ENCODE data around the gene KIAA1549. TPM values are rescaled to one million over a fixed set of nuclear protein-coding genes. Genes with fewer than 3 reads are reported as not detected.

The KIAA1549 gene
- total RNA-seq, 1 donor from 2014 or later: 5.7 TPM

- Histone ChIP-seq H3K27ac (no peak overlapping the region), H3K36me3 (no peaks in the 10 kb centered on the region), H3K4me3 (no peak overlapping the region), H3K9me3 (no peaks in the 10 kb centered on the region), H3K4me1 (no peaks in the 10 kb centered on the region), H3K27me3 (no peaks in the 10 kb centered on the region)
- intact Hi-C loops (cut with DNase I): no loop called here
- TF ChIP-seq CTCF (IDR thresholded peaks at IDR 0.05): no peak
- ATAC-seq: no peak
- DNase-seq: no peak
Observed at GRCh38 chr7:138848056-138848980, 132.9 kb downstream of the KIAA1549 start.

GRCh38 chr7:138845711-138846110, 135.5 kb downstream of the KIAA1549 start:
- Histone ChIP-seq H3K9me3 (no peaks in the 10 kb centered on the region), H3K4me1 (no peaks in the 10 kb centered on the region), H3K27me3 (no peaks in the 10 kb centered on the region), H3K36me3 (no peaks in the 10 kb centered on the region), H3K4me3 (no peak overlapping the region), H3K27ac (no peak overlapping the region)
- DNase-seq: no peak
- ATAC-seq: no peak
- intact Hi-C loops (cut with DNase I): no loop called here
- TF ChIP-seq CTCF (IDR thresholded peaks at IDR 0.05): no peak

DNA sequence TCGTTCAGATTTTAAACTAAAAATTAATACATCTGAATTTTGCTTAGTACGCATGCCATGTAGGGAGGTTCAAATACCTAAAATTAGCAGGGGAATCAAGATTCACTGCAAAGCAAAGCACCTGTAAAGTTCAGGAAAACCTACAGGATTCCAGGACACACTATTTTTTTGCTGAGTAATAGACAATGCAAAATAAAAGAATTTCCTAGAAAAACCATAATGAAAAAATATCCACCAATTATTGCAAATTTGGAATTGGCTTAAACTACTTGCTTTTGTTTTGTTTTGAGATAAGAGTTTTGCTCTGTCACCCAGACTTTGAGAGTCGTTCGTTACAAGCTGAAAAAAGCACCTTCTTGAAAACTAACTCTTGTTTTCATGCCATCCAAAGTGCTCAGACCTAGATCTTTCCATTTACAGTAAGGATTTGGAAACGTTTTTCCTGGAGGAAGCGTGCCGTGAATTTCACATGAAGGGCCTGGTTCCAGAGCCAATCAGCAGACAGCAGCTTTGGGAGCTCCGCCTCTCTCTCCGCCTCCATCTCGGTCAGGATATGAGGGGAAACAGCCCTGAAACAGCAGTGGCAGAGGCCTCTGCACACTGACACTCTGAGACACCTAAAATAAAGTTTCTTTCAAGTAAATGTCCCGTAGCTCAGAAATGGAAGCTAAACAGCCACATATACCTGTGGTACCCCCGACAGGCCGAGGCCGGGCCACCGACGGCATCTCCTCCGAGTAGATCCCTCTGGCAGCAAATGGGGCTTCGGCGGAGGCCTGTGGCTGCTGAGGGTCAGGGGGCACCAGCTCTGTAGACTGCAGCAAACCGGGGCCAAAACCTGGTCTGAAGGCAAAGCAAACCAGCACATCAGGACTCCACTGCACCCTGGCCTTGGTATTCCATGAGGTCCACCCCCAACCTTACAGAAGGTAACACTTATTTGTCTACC, 137.3 kb downstream of the KIAA1549 start:
- ATAC-seq (no peak), DNase-seq (no peak)
- Histone ChIP-seq H3K27me3 (no peaks in the 10 kb centered on the region), H3K36me3 (no peaks in the 10 kb centered on the region), H3K27ac (no peak overlapping the region), H3K4me3 (no peak overlapping the region), H3K4me1 (no peaks in the 10 kb centered on the region), H3K9me3 (no peaks in the 10 kb centered on the region)
- no peak for TF ChIP-seq CTCF (IDR thresholded peaks at IDR 0.05)
- intact Hi-C loops (cut with DNase I): no loop called here

DNA sequence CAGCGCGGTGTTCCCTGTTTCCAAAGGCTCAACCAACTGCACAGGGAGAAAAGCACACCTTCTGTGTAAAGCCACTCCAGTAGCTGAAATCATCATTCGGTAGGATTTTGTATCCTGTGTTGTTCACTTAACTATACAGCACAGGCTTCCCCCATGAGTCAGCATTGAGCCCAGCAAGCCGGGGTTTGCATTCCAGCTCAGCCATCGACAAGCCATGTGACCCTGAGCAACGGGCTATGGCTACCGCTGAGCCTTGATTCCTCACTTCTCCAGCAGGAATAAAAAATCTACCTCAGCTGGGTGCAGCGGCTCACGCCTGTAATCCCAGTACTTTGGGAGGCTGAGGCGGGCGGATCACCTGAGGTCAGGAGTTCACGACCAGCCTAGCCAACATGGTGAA, 139.1 kb downstream of the KIAA1549 start:
- no peaks in the 10 kb centered on the region for H3K9me3 ChIP-seq
- H3K27me3 ChIP-seq: no peaks in the 10 kb centered on the region
- H3K36me3 ChIP-seq: no peaks in the 10 kb centered on the region
- H3K27ac ChIP-seq: no peak overlapping the region
- DNase-seq (no peak), ATAC-seq (no peak)
- intact Hi-C loops (cut with DNase I): no loop called here
- H3K4me3 ChIP-seq: no peak overlapping the region
- TF ChIP-seq CTCF (IDR thresholded peaks at IDR 0.05): no peak
- peaks cover 7% of the 10 kb centered on the region for H3K4me1 ChIP-seq

- no peak for TF ChIP-seq CTCF (IDR thresholded peaks at IDR 0.05)
- DNase-seq: no peak
- Histone ChIP-seq H3K36me3 (no peaks in the 10 kb centered on the region), H3K4me3 (peak overlapping the region; percentile 28), H3K27ac (no peak overlapping the region), H3K9me3 (no peaks in the 10 kb centered on the region), H3K27me3 (no peaks in the 10 kb centered on the region), H3K4me1 (peaks cover 7% of the 10 kb centered on the region)
- peak; percentile 45 for ATAC-seq
- intact Hi-C loops (cut with DNase I): no loop called here
Observed at GRCh38 chr7:138838166-138838565, 143.0 kb downstream of the KIAA1549 start.

All from upper lobe of right lung (tissue), 1 donor.